ENCODE data around the gene FAM222B.
A peak's percentile ranks its signal among the peaks of the same experiment; 100 is the strongest.
"Not testable (repeated sequence)": the region's sequence is repeated elsewhere in the genome, so short reads cannot be mapped to it uniquely, and the experiment has no call there.

FAM222B gene

DNA sequence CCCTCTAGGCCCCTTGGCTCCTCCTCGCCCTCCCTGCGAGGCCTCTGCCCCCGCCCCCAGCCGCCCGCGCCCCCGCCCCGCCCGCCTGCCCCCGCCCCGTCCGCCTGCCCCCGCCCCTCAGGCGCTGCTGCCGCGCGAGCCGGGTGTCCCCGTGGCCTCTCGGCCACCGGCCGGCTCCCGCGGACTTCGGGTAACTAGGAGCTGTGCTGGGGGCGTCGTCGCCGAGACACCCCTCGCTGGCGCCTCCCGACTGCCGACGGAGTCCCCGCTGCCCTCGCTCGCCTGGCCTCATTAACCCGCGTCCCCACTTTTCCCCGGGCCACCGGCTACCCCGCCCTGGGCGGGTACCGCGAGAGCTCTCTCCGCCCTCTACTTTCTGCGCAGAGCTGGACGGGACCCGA lies 116.4 kb downstream of the FAM222B start, which contains the start of gene TLCD1:
TLCD1 (minus strand) TSS at position 8 of the 401 bp plus-strand sequence. CDS start 136 bp downstream, outside the sequence.
- peak; percentile 55 to 71 for DNase-seq

DNA sequence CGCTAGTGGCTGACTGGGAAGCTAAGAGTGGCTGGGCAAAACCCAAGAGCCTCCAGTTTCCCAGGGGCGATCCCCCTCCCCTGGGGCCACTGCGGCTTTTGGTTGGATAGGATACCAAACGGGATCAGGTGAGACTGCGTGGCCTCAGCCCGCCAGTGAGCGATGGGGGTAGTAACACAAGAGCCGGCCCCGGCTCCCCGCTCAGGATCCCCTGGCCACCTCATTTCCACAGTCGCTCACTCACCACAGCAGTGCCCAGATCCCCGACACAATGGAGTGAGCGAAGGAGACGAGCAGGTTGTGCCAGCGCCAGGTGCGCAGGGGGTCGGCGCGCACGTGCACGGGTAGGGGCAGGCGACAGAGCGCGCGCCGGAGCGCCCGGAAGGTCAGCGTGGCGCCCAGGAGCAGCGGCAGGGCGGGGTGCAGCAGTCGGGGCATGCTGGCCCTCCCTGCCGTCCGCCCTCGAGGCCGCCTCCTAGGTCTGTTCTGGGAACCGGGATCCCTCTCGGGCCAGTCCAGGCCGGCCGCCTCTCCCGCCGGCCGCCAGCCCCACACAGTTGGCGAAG lies 116.8 kb downstream of the FAM222B start:
- peak in 1 of 2 experiments; percentile 58 for DNase-seq

DNA sequence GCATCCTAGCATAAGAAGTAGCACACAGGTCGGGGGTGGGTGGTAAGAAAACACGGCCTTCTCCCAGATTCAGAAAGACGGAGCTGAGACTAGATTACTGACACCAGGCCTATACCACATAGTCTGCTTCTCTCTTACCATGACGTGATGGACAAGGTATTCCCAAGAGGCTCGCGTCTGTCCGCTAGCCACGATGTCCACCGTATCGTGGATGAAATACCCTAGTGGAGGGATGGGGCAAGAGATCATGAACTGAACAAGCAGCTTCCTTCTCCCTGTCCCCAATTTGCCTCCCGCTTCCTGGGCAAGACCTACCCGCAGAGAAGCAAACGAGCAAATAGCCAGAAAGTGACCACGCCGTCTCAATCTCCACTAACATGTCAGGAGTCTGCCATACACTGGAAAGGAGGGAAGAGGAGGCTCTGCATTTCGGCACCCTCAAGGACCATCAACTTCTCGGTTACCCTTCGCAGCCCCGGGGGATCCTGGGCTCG lies 117.4 kb downstream of the FAM222B start:
- peak in 1 of 2 experiments; percentile 31 for DNase-seq

DNA sequence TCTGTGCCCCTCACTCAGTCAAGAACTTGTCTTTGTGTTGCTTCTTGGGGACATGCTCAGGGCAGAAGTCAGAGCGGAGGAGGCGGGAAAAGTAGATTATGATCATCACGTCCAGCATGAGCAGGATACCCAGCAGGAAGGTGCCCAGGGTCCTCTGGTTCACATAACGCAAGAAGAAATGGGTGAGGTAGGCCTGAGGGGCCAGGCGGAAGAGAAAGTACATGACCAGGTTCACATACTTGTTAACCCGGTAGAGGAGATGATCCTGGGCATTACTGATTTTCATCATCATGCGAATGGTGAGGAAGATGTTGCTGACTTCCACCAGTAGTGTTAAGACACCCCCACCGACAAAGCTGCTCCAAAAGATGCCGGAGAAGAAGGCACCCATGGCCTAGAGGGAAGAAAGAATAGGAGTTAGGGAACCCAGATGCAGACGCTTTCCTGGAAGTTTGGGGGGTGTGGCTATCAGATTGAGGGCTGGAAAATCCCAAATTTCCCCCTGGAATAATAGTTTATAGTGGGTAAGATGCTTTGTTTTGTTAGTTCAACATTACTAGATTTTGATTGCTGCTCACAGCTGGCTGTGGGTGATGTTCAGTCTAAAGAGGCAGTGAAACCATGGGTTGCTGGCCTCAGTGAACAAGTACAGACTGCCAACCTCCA lies 118.0 kb downstream of the FAM222B start:
- no peak for DNase-seq

DNA sequence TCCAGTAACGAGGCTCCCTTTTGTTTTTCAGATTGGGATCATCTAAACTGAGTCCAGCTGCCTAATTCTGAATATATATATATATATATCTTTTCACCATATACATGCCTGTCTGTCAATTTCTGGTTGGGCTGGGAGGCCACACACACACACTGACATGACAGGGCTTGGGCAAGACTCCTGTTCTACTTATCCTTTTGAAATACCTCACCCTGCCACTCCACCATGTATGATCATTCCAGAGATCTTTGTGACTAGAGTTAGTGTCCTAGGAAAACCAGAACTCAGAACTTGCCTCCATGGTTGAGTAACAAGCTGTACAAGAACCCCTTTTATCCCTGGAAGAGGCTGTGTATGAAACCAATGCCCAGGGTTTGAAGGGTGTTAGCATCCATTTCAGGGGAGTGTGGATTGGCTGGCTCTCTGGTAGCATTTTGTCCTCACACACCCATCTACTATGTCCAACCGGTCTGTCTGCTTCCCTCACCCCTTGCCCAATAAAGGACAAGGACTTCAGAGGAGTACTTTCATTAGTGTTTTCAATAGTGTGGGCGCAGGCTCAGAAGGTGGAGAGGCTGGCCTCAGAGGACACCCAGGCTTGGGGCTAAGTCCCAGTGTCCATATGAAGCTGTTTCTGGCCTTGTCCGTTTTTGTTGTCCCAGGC lies 118.6 kb downstream of the FAM222B start:
- DNase-seq = not testable (repeated sequence)

DNA sequence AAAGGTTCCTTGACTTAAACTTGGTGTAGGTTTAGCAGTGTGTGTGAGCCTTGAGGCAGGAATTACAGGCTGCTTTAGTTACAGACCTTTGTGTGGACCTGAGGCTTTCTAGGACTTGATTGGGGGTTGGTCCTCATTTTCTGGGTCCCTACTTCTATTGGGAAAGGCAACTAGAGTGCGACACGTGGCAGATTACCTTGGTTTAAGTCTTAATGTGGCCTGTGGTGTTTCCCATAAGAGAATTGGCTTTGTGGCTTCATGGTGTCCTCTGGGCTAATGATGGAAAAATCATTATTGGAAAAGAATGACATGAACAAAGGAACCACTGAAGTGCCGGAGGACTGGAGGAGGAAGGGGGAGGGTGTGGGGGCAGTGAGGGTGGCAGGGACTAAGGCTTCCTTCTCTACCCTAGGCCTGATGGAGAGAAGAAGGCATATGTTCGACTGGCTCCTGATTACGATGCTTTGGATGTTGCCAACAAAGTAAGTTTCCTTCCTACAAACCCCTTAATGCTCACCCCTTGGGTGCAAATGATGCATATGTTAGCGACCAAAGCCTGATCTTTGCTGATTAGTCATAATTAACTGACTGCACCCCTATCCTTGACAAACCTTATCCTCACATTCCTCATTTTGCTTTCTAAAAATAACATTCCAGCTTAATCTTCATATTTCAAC lies 119.3 kb downstream of the FAM222B start:
- DNase-seq = no peak

DNA sequence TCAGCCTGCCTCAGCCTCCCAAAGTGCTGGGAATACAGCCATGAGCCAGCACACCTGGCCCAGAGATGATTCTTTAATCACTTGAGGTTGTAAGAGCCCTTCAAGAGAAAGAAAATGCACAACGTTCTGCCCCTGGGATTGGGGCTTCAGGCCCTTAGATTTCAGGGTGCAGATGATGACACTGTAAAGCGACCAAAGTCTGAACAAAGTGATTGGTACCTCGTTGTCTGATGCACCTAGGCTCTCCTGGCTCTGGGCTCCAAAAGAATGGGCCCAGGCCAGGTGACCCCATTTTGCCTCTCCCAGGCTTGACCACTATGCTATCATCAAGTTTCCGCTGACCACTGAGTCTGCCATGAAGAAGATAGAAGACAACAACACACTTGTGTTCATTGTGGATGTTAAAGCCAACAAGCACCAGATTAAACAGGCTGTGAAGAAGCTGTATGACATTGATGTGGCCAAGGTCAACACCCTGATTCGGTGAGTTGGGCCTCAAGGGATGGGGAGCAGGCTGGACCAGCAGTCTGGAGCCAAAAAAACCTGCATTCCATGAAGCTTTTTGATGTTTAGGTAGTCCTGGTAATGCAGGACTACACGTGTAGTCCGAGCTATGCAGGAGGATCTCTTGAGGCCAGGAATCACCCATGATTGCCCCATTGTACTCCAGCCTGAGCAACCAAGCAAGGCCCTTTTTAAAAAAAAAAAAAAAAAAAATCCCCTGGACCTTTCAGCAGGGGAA lies 120.0 kb downstream of the FAM222B start:
- DNase-seq = no peak

DNA sequence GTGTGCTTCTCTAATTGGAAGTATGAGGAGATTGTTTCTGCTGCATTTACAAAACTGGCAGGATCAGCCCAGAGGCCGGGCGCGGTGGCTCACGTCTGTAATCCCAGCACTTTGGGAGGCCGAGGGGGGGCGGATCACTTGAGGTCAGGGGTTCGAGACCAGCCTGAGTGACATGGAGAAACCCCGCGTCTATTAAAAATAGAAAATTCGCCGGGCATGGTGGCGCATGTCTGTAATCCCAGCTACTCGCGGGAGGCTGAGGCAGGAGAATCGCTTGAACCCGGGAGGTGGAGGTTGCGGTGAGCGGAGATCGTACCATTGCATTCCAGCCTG lies 121.6 kb downstream of the FAM222B start:
- not testable (repeated sequence) for DNase-seq

DNA sequence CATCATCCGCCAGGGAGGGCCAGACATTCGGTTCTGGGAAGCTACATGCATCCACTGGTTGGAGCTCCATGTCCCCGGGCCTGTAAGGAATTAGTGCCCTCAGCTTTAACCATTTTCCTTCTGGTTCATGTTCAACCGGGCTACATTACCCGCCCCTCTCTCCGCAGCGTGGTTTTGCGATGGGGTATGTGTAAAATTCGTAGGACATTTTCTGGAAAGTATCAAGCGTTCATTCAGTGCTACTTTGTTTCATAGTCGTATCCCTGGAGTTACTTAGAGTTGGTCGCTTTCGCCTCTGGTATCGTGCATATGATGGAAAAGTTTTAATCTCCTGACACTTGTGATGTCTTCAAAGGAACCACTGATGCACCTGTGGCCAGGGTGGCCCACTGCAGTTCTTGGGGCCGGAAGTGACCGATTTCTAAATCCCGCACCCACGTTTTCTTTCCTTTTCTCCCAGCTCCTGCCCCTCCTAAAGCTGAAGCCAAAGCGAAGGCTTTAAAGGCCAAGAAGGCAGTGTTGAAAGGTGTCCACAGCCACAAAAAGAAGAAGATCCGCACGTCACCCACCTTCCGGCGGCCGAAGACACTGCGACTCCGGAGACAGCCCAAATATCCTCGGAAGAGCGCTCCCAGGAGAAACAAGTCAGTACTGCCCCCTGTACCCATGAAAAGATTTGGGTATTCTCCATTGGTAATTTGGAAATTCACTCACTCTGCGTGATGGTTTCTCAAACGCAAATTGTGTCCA lies 122.2 kb downstream of the FAM222B start:
- peak; percentile 33 to 37 for DNase-seq

DNA sequence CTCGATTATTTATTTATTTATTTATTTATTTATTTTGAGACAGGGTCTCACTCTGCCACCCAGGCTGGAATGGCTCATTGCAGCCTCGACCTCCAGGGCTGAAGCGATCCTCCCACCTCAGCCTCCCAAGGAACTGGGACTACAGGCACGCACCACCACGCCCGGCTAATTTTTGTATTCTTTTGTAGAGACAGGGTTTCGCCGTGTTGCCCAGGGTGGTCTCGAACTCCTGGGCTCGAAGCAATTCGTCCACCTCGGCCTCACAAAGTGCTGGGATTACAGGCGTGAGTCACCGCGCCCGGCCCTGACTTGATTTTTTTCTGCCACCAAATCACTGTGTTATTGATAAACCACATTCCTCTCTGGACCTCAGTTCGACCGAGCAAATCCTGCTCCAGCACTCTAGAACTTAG lies 123.6 kb downstream of the FAM222B start:
- DNase-seq = no peak

DNA sequence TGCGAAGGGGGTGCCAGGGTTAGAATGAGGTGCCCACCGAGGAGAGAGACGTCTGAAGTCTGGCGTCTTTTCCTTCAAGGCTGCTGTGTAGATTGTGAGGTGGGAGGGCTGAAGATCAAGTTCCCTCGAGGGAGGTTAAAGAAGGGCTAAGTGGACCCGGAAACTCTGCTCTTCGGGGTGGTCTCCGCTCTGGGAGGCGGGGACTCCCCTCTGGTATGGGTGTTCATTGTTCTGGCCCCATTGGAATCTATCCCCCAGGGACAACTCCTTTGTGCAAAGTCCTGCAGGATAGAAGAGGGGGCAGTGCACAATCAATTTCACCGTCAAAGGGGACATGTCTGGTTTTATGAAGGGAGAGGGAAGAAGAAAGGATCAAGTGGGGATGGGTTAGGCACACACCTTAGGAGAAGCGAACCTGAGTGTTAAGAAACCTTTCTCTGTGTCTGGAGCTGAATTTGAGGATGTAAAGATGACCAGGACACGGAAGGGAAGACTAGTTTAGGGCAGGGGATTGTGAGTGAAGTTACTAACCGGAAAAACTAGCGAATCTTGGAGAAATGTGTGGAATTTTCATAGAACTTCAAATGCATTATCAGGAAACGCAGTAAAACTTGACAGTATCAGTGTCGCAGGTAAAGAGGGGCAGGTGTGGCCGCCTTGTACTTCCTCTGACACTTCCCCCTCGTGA lies 124.1 kb downstream of the FAM222B start:
- no peak for DNase-seq

DNA sequence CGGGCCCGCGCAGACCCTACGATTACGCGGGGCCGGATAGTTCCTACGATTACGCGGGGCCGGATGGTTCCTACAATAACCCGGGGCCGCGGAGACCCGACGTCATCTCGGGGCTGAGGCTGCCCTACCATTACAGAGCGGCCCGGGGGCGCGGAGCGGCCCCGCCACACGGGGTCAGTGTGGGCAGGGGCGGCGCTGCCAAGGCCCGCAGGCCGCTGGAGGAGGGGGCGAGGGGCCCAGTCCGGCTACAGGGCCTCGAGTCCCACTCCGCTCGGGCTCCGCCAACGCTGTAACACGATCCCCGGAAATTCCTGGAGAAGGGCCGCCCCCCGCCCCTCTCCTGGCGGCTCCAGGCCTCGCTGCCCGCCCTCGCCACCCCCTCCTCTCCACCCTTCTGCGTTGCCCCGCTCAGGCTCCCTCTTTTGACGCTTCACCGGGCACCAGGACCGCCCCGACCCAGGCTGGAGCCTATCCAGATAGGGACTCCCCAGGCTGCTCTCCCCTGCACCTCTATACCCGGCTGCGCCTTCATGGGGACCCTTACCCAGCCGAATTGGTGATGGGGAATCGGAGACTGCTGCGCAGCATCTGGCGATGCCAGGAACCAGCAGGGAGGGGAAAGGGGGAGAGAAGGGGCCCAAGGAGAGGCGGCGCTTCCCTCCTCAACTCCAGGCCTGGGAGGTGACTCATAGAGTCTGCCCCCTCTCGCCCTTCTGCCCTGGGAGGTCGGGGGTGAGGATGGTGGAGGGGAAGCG lies 124.8 kb downstream of the FAM222B start, which contains the start of gene RAB34:
RAB34 (minus strand) TSS at position 291 of the 755 bp plus-strand sequence. CDS start 602 bp downstream, outside the sequence.
- DNase-seq = peak; percentile 41 to 44

DNA sequence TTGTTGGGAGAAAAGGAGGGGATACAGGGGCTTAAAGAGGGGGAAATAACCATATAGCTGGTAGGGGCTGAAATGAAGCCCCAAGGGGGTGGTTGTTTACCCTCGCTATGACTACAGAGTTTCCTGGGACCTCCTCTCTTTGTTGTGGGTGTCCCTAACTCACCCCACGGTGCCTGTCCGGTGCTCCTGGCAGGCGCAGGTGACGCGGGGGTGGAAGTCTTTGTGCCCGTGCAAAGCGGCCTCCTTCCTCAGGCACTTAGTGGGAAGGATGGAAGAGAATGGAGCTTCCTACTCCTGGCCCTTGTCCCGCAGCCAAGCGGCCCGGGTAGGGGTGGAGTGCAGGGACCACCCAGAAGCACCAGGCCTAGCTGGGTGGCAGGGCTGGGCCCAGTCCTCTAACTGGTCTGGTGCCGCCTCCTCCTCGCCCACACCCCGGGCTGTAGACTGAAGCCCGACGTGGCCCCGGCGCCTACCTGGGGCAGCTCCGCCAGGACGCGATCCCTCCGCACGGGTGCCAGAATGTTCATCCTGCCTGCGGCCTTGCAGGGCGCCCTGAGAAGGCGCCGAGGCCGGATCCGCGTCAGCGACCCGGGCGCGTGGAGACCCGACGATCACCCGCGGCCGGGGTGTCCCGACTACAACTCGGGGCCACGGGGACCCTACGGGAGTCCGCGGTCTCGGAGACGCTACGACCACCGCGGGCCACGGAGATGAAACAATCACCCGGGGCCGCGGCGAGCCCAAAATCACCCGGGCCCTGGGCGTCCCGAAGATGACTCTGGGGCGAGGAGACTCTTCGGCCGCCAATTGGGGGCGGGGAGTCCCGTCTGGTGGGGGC lies 125.6 kb downstream of the FAM222B start:
- DNase-seq = peak in 1 of 2 experiments; percentile 25

DNA sequence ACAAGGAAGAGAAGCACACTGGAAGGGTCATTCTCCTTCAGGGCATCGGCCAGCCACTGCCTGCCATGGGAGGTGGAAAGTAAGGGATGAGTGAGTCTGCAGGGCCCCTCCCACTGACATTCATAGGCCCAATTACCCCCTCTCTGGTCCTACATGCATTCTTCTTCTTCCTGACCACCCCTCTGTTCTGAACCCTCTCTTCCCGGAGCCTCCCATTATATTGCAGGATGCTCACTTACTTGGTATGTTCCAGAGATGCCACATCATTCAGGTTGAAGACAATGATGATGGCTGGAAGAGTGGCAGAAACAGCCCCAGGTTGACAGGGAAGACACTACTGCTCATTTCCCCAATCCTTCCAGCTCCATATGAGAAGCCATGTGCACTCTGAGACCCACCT lies 127.4 kb downstream of the FAM222B start:
- DNase-seq = no peak

DNA sequence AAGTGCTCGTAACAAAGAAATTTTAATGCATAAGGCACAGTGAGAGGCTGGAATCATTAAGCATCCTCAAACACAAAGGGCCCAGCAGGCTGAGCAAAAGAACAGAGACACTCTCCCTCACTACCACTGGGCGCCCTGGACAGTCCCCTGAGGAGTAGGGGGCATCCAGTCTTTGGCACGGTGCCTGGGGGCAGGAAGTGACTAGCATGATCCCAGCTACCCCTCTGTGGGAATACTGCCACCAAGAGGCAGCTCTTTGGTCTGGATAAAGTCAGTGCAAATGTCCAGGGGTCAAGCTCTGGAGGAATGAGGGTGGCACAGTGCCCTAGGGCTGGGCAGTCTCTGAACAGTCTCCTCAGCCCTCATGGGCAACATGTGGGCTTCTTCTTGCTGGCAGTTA lies 128.3 kb downstream of the FAM222B start:
- no peak for DNase-seq

DNA sequence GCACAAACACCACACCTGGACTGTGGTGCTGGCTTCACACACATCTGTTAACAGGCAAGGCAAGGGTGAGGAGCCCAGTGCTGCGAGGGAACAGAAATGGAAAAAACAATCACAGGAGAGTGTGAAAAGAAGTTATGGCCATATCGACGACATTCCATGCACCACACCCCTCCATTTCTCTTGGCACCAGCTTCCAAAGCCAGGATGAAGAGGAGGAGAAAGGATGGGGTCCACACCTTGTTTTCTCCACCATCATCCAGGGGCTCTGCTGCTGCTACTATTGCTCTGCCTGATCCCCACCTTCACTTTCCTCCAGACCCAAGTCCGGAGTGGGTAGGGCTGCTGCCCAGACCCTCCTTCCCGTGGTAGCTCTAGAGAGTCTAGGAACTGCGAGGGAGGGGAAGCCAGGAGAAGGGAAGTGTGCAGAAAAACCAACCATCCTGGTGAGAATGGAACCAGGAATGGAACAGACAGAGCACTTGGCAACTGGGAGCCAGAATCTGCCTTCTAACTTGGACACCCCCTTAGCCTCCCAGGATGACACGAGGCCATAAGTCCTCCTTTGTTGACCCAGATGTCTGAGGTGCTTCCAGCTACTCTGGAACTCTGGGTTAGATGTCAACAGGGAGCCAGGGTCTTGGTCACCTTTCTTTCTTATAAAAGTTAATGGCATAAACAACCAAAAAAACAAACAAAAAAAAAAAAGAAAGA lies 129.7 kb downstream of the FAM222B start:
- DNase-seq = no peak

DNA sequence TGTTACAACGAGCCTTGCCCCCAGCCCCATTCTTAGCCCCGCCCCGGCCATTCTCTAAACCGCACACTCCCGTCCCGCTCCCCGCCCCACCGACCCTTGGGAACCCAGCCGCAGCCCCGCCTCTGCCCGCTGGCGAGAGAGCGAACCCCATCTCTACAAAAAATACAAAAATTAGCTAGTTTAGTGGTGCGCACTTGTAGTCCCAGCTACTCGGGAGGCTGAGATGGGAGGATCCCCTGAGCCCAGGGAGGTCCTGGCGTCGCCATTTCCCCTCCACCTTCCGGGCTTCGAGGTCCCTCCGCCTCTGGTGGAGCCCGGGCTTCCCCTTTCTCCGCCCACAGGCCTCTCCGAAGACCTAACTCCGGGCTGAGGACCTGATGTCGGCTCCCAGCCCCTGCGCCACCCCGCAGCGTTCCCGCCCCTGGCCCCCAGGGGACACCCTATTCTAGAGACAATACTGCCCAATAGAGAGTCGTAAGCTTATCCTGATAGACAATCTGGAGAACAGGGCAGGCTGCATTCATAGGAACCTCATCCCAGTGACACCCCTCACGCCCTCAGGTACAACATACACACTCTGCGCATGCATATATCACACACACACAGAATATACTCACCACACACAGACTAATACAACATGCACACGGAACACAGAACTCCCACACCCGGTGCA lies 130.4 kb downstream of the FAM222B start:
- peak; percentile 59 to 69 for DNase-seq

DNA sequence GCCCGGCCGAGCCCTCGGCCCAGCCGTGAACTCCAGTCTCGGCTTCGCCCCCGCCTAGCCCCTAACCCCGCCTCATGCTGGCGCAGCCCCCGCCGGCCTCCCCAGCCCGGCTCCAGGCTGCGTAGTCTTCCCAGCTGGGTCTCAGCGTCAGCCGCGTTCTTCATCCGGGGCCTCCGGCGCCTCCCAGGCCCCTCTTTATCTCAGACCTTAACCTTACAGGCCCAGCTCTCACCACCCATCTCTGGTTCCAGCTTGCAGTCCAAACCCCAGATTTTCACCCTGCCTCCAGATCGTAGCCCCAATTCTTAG lies 130.9 kb downstream of the FAM222B start, which contains the start of gene PROCA1:
PROCA1 (minus strand) TSS at position 166 of the 309 bp plus-strand sequence. CDS start 228 bp downstream, outside the sequence.
- DNase-seq = peak in 1 of 2 experiments; percentile 23

Data from stimulated activated CD4-positive, alpha-beta T cell treated with anti-CD3 and anti-CD28 coated beads, Interleukin-4, amount 100 ng/mL, for 4 hours (primary cell).